Mucosa of rectum (tissue), 2 donors: ENCODE data around the gene SNAI1.
"Not testable (repeated sequence)": the region's sequence is repeated elsewhere in the genome, so short reads cannot be mapped to it uniquely, and the experiment has no call there.

Experiments
- H3K27ac ChIP-seq, 2 donors: one replicate each; pipeline ENCODE4 v1.7.0; 2013; ENCODE audit warnings: inconsistent platforms in 2 of 2, low read depth in 2 of 2, low read length in 2 of 2
- H3K27me3 ChIP-seq, 2 donors: one replicate each; pipeline ENCODE4 v1.7.0; 2013; ENCODE audit warnings: low read length in 2 of 2; ENCODE audit not compliant: control insufficient read depth in 2 of 2, insufficient read depth in 2 of 2
- H3K36me3 ChIP-seq, 2 donors: one replicate each; pipeline ENCODE4 v1.7.0; 2013; ENCODE audit warnings: low read length in 2 of 2; ENCODE audit not compliant: control insufficient read depth in 2 of 2, insufficient read depth in 2 of 2
- H3K4me1 ChIP-seq, 2 donors: one replicate each; pipeline ENCODE4 v1.7.0; 2013; ENCODE audit warnings: low read length in 2 of 2, mild to moderate bottlenecking in 1 of 2; ENCODE audit not compliant: control insufficient read depth in 2 of 2, insufficient read depth in 2 of 2
- H3K4me3 ChIP-seq, 2 donors: one replicate each; pipeline ENCODE4 v1.7.0; 2013; ENCODE audit warnings: low read length in 2 of 2
- H3K9ac ChIP-seq, 2 donors: one replicate each; pipeline ENCODE4 v1.7.0; 2013; ENCODE audit warnings: low read length in 2 of 2, low read depth in 1 of 2, mild to moderate bottlenecking in 1 of 2
- H3K9me3 ChIP-seq, 2 donors: one replicate each; pipeline ENCODE4 v1.7.0; 2013; ENCODE audit warnings: low read length in 2 of 2; ENCODE audit not compliant: control insufficient read depth in 2 of 2
- donor health status: healthy.
- donor health status: Normal muscosa, but diverticular disease.

SNAI1 gene

DNA sequence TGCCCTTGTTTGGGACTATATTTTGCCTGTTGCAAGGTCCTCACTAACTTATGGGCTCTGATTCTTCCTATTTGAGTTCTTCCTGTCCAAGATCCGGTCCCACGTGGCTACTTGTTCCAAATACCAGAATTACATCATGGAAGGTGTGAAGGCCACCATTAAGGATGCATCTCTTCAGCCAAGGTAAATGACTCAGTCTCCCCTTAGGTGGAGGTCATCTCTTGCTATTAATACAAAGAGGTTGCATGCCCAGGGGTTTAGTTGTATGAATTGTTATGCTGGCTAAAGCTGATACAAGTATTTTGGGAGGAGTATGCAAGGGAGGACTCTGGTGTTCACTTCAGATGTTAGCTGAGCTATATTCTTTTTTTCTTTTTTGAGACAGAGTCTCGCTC lies 37.5 kb upstream of the SNAI1 start:
- H3K9ac ChIP-seq = no peak overlapping the region
- H3K9me3 ChIP-seq = no peaks in the 10 kb centered on the region
- no peak overlapping the region for H3K4me3 ChIP-seq
- H3K27me3 ChIP-seq = no peaks in the 10 kb centered on the region
- peaks cover 54 to 64% of the 10 kb centered on the region in 2 donors for H3K36me3 ChIP-seq
- no peak overlapping the region for H3K27ac ChIP-seq
- no peaks in the 10 kb centered on the region for H3K4me1 ChIP-seq

DNA sequence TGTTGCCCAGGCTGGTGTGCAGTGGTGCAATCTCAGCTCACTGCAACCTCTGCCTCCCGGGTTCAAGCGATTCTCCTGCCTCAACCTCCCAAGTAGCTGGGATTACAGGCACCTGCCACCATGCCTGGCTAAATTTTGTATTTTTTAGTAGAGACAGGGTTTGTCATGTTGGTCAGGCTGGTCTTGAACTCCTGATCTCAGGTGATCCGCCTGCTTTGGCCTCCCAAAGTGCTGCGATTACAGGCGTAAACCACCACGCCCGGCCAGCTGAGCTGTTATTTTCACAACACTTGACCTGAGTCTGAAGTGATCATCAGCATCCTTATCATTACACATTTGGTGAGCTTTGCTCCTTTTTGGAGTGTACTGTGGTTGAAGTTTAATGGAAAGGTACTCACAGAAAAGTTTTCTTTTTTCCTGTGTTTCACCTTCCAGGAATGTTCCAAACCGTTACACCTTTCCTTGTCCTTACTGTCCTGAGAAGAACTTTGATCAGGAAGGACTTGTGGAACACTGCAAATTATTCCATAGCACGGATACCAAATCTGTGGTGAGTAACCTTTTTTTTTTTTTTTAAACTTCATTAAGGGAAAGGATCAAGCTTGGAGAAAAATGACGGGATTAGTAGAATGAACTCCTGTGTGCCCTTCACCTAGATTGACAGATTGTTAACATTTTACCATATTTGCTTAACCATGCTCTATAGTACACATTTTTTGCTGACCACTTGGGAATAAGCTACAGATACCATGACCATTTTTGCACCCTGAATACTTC lies 36.9 kb upstream of the SNAI1 start:
- Histone ChIP-seq H3K36me3 (peaks cover 59 to 70% of the 10 kb centered on the region in 2 donors), H3K9me3 (no peaks in the 10 kb centered on the region), H3K4me1 (no peaks in the 10 kb centered on the region), H3K27ac (no peak overlapping the region), H3K9ac (no peak overlapping the region), H3K27me3 (no peaks in the 10 kb centered on the region), H3K4me3 (no peak overlapping the region)

DNA sequence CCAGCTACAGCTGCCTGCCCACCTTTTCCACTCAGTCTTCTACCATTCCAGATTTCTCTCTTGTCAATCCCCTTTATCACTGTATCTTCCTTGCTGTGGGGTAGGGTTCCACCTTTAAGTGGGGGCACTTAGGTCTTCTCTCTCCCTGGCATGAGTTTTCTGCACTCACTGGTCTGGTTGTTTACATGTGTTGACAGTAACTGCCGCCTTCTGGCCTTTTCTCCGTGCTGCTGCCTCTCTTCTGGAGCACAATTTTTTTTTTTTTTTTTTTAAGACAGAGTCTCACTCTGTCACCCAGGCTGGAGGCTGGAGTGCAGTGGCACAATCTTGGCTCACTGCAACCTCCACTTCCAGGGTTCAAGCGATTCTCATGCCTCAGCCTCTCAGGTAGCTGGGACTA lies 34.6 kb upstream of the SNAI1 start:
- H3K9me3 ChIP-seq = no peaks in the 10 kb centered on the region
- no peaks in the 10 kb centered on the region for H3K27me3 ChIP-seq
- H3K27ac ChIP-seq = no peak overlapping the region
- H3K9ac ChIP-seq = no peak overlapping the region
- no peak overlapping the region for H3K4me3 ChIP-seq
- no peaks in the 10 kb centered on the region for H3K4me1 ChIP-seq
- H3K36me3 ChIP-seq = peaks cover 66 to 77% of the 10 kb centered on the region in 2 donors

DNA sequence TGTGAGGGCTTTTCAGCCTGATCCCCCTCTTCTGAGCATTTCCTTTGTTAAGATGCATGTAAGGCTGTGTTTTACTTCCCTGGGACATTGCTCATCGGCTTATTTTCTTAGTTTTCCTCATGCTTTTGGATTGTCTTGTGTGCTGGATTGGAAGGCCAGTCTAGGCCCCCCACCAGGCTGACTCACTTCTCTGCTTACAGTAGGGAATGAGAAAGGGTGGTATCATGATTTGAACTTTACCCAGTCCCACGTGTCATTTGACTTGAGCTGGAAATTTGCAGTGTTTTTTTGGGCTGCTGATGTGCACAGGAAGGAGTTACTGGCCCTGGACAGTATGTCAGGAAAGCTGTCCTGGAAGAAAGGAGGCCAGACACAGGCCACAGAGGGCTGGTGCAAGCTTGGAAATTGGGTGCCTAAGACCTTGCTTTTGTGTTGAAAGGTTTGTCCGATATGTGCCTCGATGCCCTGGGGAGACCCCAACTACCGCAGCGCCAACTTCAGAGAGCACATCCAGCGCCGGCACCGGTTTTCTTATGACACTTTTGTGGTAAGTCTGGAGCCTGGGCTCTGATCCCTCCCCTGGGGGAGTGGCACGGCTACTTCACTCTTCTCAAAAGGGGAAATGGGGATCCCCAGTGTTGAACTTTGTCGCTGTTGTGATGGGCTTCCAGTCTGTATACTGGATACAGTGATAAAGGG lies 33.8 kb upstream of the SNAI1 start:
- Histone ChIP-seq H3K36me3 (peaks cover 73 to 85% of the 10 kb centered on the region in 2 donors), H3K27ac (no peak overlapping the region), H3K9me3 (no peaks in the 10 kb centered on the region)

DNA sequence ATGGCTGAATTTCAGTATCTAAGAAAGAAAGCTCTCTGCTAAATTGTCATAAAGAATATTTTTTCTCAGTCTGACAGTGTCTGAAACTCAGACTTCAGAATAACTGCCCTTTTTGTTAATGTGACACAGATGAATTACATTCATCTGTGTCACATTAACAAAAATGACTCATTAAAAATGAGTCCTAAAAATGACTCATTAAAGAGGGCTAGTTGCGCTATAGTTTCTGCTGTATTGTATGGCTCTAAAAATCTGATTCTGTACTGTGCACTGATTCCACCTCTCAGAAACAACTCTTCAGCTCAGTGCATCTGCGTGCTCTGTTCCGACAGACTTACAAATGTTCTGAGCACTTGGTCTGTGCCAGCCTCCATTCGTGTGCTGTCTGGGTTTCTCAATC lies 31.6 kb upstream of the SNAI1 start:
- peaks cover 75 to 81% of the 10 kb centered on the region in 2 donors for H3K36me3 ChIP-seq
- H3K27ac ChIP-seq = no peak overlapping the region
- no peaks in the 10 kb centered on the region for H3K9me3 ChIP-seq
- no peaks in the 10 kb centered on the region for H3K4me1 ChIP-seq
- no peaks in the 10 kb centered on the region for H3K27me3 ChIP-seq
- H3K4me3 ChIP-seq = no peak overlapping the region
- H3K9ac ChIP-seq = no peak overlapping the region

More for the DNA sequence above, 33.8 kb upstream of the SNAI1 start:
- Histone ChIP-seq H3K4me1 (no peaks in the 10 kb centered on the region), H3K4me3 (no peak overlapping the region), H3K9ac (no peak overlapping the region), H3K27me3 (no peaks in the 10 kb centered on the region)

DNA sequence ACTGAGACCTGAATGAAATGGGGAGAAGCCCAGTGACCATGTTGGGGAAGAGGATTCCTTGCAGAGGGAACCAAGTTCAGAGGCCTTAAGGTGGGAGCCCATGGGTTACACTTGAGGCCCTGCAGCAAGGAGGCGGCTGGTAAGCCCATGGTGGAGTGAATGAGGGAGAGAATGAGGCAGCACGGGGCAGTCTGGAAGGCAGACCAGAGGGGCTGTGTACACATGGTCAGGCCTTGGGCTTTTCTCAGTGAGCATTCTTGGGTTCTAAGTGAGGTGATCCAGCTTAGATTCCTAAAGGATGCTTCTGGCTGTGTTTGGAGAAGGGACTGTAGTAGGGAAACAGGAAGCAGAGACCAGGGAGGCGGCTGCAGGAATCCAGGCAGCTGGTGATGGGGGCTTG lies 27.6 kb upstream of the SNAI1 start:
- Histone ChIP-seq H3K27ac (no peak overlapping the region), H3K9ac (no peak overlapping the region), H3K9me3 (no peaks in the 10 kb centered on the region), H3K4me3 (no peak overlapping the region), H3K36me3 (peaks cover 55 to 65% of the 10 kb centered on the region in 2 donors), H3K27me3 (no peaks in the 10 kb centered on the region), H3K4me1 (no peaks in the 10 kb centered on the region)

DNA sequence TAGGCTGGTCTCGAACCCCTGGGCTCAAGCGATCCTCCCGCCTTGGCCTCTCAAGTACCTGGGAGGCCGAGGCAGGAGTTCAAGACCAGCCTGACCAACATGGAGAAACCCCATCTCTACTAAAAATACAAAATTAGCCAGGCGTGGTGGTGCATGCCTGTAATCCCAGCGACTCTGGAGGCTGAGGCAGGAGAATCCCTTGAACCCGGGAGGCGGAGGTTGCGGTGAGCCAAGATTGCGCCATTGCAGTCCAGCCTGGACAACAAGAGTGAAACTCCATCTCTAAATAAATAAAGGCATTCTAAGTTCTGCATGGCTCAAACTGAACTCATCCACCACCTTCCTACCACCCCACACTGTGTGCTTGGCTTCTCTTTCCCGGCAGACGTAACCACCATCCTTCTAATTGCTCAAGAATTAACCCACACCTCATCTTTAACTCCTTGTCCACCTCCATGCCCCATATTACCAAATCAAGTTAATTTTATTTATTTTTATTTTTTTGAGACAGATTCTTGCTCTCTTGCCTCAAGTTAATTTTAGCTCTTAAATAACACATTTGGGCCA lies 26.9 kb upstream of the SNAI1 start:
- peaks cover 47 to 58% of the 10 kb centered on the region in 2 donors for H3K36me3 ChIP-seq
- not testable (repeated sequence) for H3K4me3 ChIP-seq, H3K9ac ChIP-seq, H3K27ac ChIP-seq, H3K27me3 ChIP-seq, H3K4me1 ChIP-seq, H3K9me3 ChIP-seq

DNA sequence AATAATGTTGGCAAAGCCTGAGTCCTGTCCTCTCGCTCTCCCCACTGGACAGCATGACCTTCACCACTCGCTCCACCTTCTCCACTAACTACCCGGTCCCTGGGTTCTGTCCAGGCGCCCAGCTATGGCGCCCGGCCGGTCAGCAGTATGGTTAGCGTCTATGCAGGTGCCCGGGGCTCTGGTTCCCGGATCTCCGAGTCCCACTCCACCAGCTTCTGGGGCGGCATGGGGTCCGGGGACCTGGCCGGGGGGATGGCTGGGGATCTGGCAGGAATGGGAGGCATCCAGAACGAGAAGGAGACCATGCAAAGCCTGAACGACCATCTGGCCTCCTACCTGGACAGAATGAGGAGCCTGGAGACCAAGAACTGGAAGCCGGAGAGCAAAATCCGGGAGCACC lies 26.1 kb upstream of the SNAI1 start:
- H3K27ac ChIP-seq = no peak overlapping the region
- peaks cover 42 to 50% of the 10 kb centered on the region in 2 donors for H3K36me3 ChIP-seq

DNA sequence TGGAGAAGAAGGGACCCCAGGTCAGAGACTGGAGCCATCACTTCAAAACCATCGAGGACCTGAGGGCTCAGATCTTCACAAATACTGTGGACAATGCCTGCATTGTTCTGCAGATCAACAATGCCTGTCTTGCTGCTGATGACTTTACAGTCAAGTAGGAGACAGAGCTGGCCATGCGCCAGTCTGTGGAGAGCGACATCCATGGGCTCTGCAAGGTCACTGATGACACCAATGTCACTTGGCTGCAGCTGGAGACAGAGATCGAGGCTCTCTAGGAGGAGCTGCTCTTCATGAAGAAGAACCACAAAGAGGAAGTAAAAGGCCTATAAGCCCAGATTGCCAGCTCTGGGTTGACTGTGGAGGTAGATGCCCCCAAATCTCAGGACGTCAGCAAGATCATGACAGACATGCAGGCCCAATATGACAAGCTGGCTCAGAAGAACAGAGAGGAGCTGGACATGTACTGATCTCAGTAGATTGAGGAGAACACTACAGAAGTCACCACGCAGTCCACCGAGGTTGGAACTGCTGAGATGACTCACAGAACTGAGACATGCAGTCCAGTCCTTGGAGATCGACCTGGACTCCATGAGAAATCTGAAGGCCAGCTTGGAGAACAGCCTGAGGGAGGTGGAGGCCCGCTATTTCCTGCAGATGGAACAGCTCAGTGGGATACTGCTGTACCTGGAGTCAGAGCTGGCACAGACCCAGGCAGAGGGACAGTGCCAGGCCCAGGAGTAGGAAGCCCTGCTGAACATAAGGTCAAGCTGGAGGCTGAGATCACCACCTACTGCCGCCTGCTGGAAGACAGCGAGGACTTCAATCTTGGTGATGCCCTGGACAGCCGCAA lies 25.5 kb upstream of the SNAI1 start:
- not testable (repeated sequence) for H3K4me3 ChIP-seq, H3K9ac ChIP-seq, H3K27me3 ChIP-seq, H3K4me1 ChIP-seq, H3K27ac ChIP-seq, H3K9me3 ChIP-seq
- peaks cover 35 to 44% of the 10 kb centered on the region in 2 donors for H3K36me3 ChIP-seq

More for the DNA sequence above, 26.1 kb upstream of the SNAI1 start:
- no peaks in the 10 kb centered on the region for H3K9me3 ChIP-seq
- H3K4me1 ChIP-seq = no peaks in the 10 kb centered on the region
- no peak overlapping the region for H3K4me3 ChIP-seq
- H3K9ac ChIP-seq = no peak overlapping the region
- no peaks in the 10 kb centered on the region for H3K27me3 ChIP-seq
